Left renal pelvis (tissue), 4 donors: ENCODE results near the gene TRIOBP. TPM values are rescaled to one million over a fixed set of nuclear protein-coding genes. Genes with fewer than 3 reads are reported as not detected.

Source experiments
- DNase-seq, 4 donors: peaks; one replicate each; pipeline ENCODE4 v3.0.0-alpha.2; 2013; ENCODE audit warnings: low read depth in 4 of 4, low spot score in 3 of 4
- polyA plus RNA-seq, 4 donors: library from polyadenylated mRNA; unstranded; fragments of 120-200 nt; gene quantifications; one replicate each; pipeline ENCODE4 v1.2.1, GENCODE V29; 2013; ENCODE audit not compliant: insufficient read length in 4 of 4

The TRIOBP gene
- polyA plus RNA-seq, 4 donors: 51.8 to 86.1 (median 61.4) TPM

GRCh38 chr22:37665487-37665886 is 31.4 kb upstream of the TRIOBP start:
- DNase-seq: no peak

GRCh38 chr22:37669586-37669985 is 27.3 kb upstream of the TRIOBP start:
- no peak for DNase-seq

- DNase-seq: no peak
Observed at GRCh38 chr22:37672206-37672919, 24.5 kb upstream of the TRIOBP start.

- no peak for DNase-seq
Observed at GRCh38 chr22:37672920-37673455, 23.9 kb upstream of the TRIOBP start.

- no peak for DNase-seq
Observed at GRCh38 chr22:37674248-37674647, 22.6 kb upstream of the TRIOBP start.

GRCh38 chr22:37674951-37675929 is 21.6 kb upstream of the TRIOBP start, which contains the start of gene LGALS1:
TSS of gene LGALS1 (plus strand) at chr22:37675636. CDS start at chr22:37675703, 67 bp downstream.
- DNase-seq: peak in 3 of 4 donors; percentile 67 to 79 (median 76)

GRCh38 chr22:37675930-37676735 is 20.7 kb upstream of the TRIOBP start:
- no peak for DNase-seq

GRCh38 chr22:37676736-37677492 is 19.9 kb upstream of the TRIOBP start:
- DNase-seq: peak in 1 of 4 donors; percentile 77

- DNase-seq: no peak
Observed at GRCh38 chr22:37677493-37677974, 19.3 kb upstream of the TRIOBP start.

GRCh38 chr22:37678372-37678771 is 18.5 kb upstream of the TRIOBP start:
- no peak for DNase-seq

GRCh38 chr22:37679670-37680069 is 17.2 kb upstream of the TRIOBP start:
- no peak for DNase-seq

GRCh38 chr22:37680191-37680851 is 16.5 kb upstream of the TRIOBP start:
- DNase-seq: no peak

- no peak for DNase-seq
Observed at GRCh38 chr22:37681001-37681424, 15.8 kb upstream of the TRIOBP start.

GRCh38 chr22:37681556-37682049 is 15.2 kb upstream of the TRIOBP start:
- DNase-seq: no peak

GRCh38 chr22:37684803-37685615 is 11.8 kb upstream of the TRIOBP start:
- DNase-seq: no peak

- peak; percentile 76 to 84 (median 80) for DNase-seq
Observed at GRCh38 chr22:37686002-37686982, 10.6 kb upstream of the TRIOBP start, which contains the start of gene NOL12. TSS of gene NOL12 (plus strand) at chr22:37686343. CDS start at chr22:37686393, 50 bp downstream.

- DNase-seq: no peak
Observed at GRCh38 chr22:37690407-37690806, 6.4 kb upstream of the TRIOBP start.
